GM12878 (cell line): Measurements from ENCODE around the gene USH1C. TPM values are rescaled to one million over a fixed set of nuclear protein-coding genes. Genes with fewer than 3 reads are reported as not detected.

Experiments used
- ATAC-seq: fragments of 200-7000 bp; cut with Tn5 transposase; 3 replicates; pipeline ENCODE4 v1.9.1; 2020; ENCODE audit warnings: mild to moderate bottlenecking, moderate library complexity
- BruUV-seq: library from RNA; stranded (reverse); fragments of 400-500 nt; replicated peaks from 2 replicates; lab custom pipeline; 2021; lab: Mats Ljungman, UMichigan
- CTCF ChIA-PET: fragments of 300-600 bp; sonication (Branson Sonifier 250); formaldehyde crosslinking; extraction: SDS; loops from one replicate; lab custom pipeline; 2021; ENCODE audit warnings: inconsistent platforms; lab: Yijun Ruan, JAX
- POLR2A ChIA-PET: fragments of 350-600 bp; formaldehyde crosslinking; extraction: SDS; loops from one replicate; lab custom pipeline; 2021; ENCODE audit warnings: inconsistent platforms; lab: Charles Lee
- RAD21 ChIA-PET: fragments of 300-600 bp; sonication (Branson Sonifier 250); formaldehyde crosslinking; loops from one replicate; lab custom pipeline; 2023; ENCODE audit warnings: antibody characterized with exemption; ENCODE audit not compliant: unreplicated experiment; lab: Charles Lee
- SMC1A ChIA-PET: fragments of 300-600 bp; sonication (Branson Sonifier 250); formaldehyde crosslinking; loops from one replicate; lab custom pipeline; 2023; ENCODE audit not compliant: unreplicated experiment, uncharacterized antibody; lab: Charles Lee
- DNase-seq: peaks from one replicate; pipeline ENCODE4 v3.0.0-alpha.2; 2011; ENCODE audit warnings: low read depth, low spot score
- FAIRE-seq: peaks from 3 replicates; lab custom pipeline; 2011; peaks lifted over from hg19 to GRCh38; lab: Jason Lieb, UNC
- H2AFZ ChIP-seq: 2 replicates; pipeline ENCODE4 v1.6.0; 2011; ENCODE audit warnings: low read depth, low read length, control low read depth; ENCODE audit not compliant: control insufficient read depth
- H3K27ac ChIP-seq: 2 replicates; pipeline ENCODE4 v1.5.1; 2011; ENCODE audit warnings: control low read depth; ENCODE audit not compliant: control insufficient read depth, insufficient read depth
- H3K27me3 ChIP-seq, 2 experiments: replicated peaks in 1 of 2; 2 replicates each; pipeline versions ENCODE4 v1.6.0 to v1.6.1; 2011; ENCODE audit warnings: low read length in 1 of 2; ENCODE audit not compliant: control insufficient read depth in 2 of 2, insufficient read depth in 2 of 2
- H3K36me3 ChIP-seq, 2 experiments: 2 replicates each; pipeline ENCODE4 v1.5.1; 2011; ENCODE audit warnings: low read length in 1 of 2; ENCODE audit not compliant: control insufficient read depth in 2 of 2, insufficient read depth in 2 of 2
- H3K4me1 ChIP-seq: 2 replicates; pipeline ENCODE4 v1.6.1; 2011; ENCODE audit warnings: mild to moderate bottlenecking, low read length, moderate library complexity, mixed read lengths; ENCODE audit not compliant: control insufficient read depth, insufficient read depth
- H3K4me2 ChIP-seq: 2 replicates; pipeline ENCODE4 v1.6.0; 2011; ENCODE audit warnings: control low read depth; ENCODE audit not compliant: control insufficient read depth, insufficient read depth
- H3K4me3 ChIP-seq: fragments of 200-600 bp; sonication (generic); 2 replicates; pipeline ENCODE4 v1.5.1; 2016
- H3K79me2 ChIP-seq: 2 replicates; pipeline ENCODE4 v1.6.0; 2011; ENCODE audit warnings: low read length; ENCODE audit not compliant: control insufficient read depth, insufficient read depth
- H3K9ac ChIP-seq: 2 replicates; pipeline ENCODE4 v1.8.0; 2011; ENCODE audit warnings: low read length, control low read depth, mixed read lengths; ENCODE audit not compliant: control insufficient read depth, insufficient read depth
- H3K9me3 ChIP-seq: replicated peaks from 3 replicates; pipeline ENCODE4 v1.5.1; 2011; ENCODE audit warnings: mild to moderate bottlenecking, low read length; ENCODE audit not compliant: control insufficient read depth, insufficient read depth
- H4K20me1 ChIP-seq: 2 replicates; pipeline ENCODE4 v1.6.0; 2011; ENCODE audit not compliant: control insufficient read depth, insufficient read depth
- ASH2L ChIP-seq: fragments of 300-600, 200-600 bp; sonication (generic); IDR thresholded peaks from 2 replicates; pipeline ENCODE4 v1.6.1; 2017; ENCODE audit warnings: low read depth, mild to moderate bottlenecking, borderline replicate concordance
- CHD1 ChIP-seq: IDR thresholded peaks from 2 replicates; pipeline ENCODE4 v1.6.1; 2012; ENCODE audit warnings: low read depth, low read length, improper control_type of control experiment
- CREM ChIP-seq: IDR thresholded peaks from 2 replicates; pipeline ENCODE4 v1.6.1; 2014; ENCODE audit warnings: antibody characterized with exemption, low read depth
- E2F4 ChIP-seq: IDR thresholded peaks from 2 replicates; pipeline ENCODE4 v1.6.1; 2012; ENCODE audit warnings: low read depth, low read length, improper control_type of control experiment
- NR2C1 ChIP-seq: fragments of 450-650 bp; IDR thresholded peaks from 2 replicates; pipeline ENCODE4 v1.6.1; 2017; ENCODE audit warnings: antibody characterized with exemption, mild to moderate bottlenecking, moderate library complexity
- PBX3 ChIP-seq: IDR thresholded peaks from 2 replicates; pipeline ENCODE4 v1.6.1; 2011; ENCODE audit warnings: mild to moderate bottlenecking, low read depth, low read length, moderate library complexity; ENCODE audit not compliant: insufficient replicate concordance
- POLR2A ChIP-seq: IDR thresholded peaks from 2 replicates; pipeline ENCODE4 v1.6.1; 2011; ENCODE audit warnings: low read depth, mild to moderate bottlenecking, low read length
- SIN3A ChIP-seq: IDR thresholded peaks from 2 replicates; pipeline ENCODE4 v1.6.1; 2012; ENCODE audit warnings: low read depth, low read length, improper control_type of control experiment
- SPI1 ChIP-seq: IDR thresholded peaks from 2 replicates; pipeline ENCODE4 v1.6.1; 2011; ENCODE audit warnings: low read depth, mild to moderate bottlenecking, low read length, moderate library complexity, borderline replicate concordance; ENCODE audit not compliant: insufficient read depth
- SREBF2 ChIP-seq: IDR thresholded peaks from 2 replicates; pipeline ENCODE4 v1.6.1; 2012; ENCODE audit warnings: mild to moderate bottlenecking, low read length
- TCF12 ChIP-seq: IDR thresholded peaks from 2 replicates; pipeline ENCODE4 v1.6.1; 2011; ENCODE audit warnings: low read depth, mild to moderate bottlenecking, low read length
- USF1 ChIP-seq: IDR thresholded peaks from 2 replicates; pipeline ENCODE4 v1.6.1; 2011; ENCODE audit warnings: borderline replicate concordance, low read depth, mild to moderate bottlenecking, moderate library complexity, mixed read lengths, low read length; ENCODE audit not compliant: insufficient read depth; ENCODE audit errors: extremely low read length
- WRNIP1 ChIP-seq: IDR thresholded peaks from 2 replicates; pipeline ENCODE4 v1.6.1; 2011; ENCODE audit warnings: low read depth, low read length, improper control_type of control experiment, borderline replicate concordance
- ZBED1 ChIP-seq: IDR thresholded peaks from 2 replicates; pipeline ENCODE4 v1.6.1; 2016; ENCODE audit warnings: borderline replicate concordance
- WGBS: methylation state at CpG from one replicate; pipeline ENCODE4 v1.1.6; 2016; ENCODE audit warnings: low lambda C conversion rate; ENCODE audit not compliant: insufficient replicate concordance, insufficient coverage; ENCODE audit errors: missing lambda C conversion rate; 5-methylcytosine and 5-hydroxymethylcytosine counted together
- in situ Hi-C: fragments of 300-500 bp; cut with MboI; formaldehyde crosslinking; loops from 9 replicates; pipeline ENCODE4 v1.14.3; 2018; ENCODE audit warnings: mixed read lengths
- intact Hi-C: fragments of 100-400 bp; cut with micrococcal nuclease; formaldehyde crosslinking; loops from one replicate; pipeline ENCODE4 v1.14.2; 2022; ENCODE audit not compliant: unreplicated experiment
- polyA plus RNA-seq, 11 experiments: library from polyadenylated mRNA; depleted of rRNA in 4 of 11; unstranded in 6 of 11; stranded (reverse) in 5 of 11; fragments of >200 nt; fragmentation: Nextera tagmentation in 4 of 11; fragmentation: Illumina TruSeq in 1 of 11; extraction: Ambion mirVana in 4 of 11; extraction: Trizol in 1 of 11; gene quantifications; 1 replicate in 1 of 11; 2 replicates in 10 of 11; pipeline versions ENCODE4 v1.2.1 to v1.2.3, GENCODE V29; 2011 to 2016; ENCODE audit warnings: inconsistent platforms in 2 of 11, missing spikeins in 2 of 11, low read depth in 1 of 11
- total RNA-seq, 4 experiments: library from RNA; depleted of rRNA in 3 of 4; stranded (reverse); fragments of >200 nt in 3 of 4; fragmentation: Illumina TruSeq in 1 of 4; extraction: Trizol in 1 of 4; gene quantifications; 2 replicates each; pipeline versions ENCODE4 v1.2.1 to v1.2.3, GENCODE V29; 2013 to 2021

Gene USH1C
- total and polyA plus RNA-seq, 10 of the 15 experiments (the other 5 are each of a cell fraction or from before 2014, with no cell fraction given), result not detected

- Histone ChIP-seq H4K20me1 (no peaks in the 10 kb centered on the region), H3K79me2 (no peaks in the 10 kb centered on the region), H3K4me2 (no peak overlapping the region), H3K27ac (no peak overlapping the region), H3K27me3 (peaks cover 0 to 2% of the 10 kb centered on the region in 2 experiments; a peak in 1 of 4 replicates), H3K9me3 (no peaks in the 10 kb centered on the region), H3K4me3 (no peak overlapping the region), H3K36me3 (no peaks in the 10 kb centered on the region), H3K9ac (no peak overlapping the region), H2AFZ (no peak overlapping the region), H3K4me1 (no peaks in the 10 kb centered on the region)
- FAIRE-seq, result no peak
- RAD21 ChIA-PET, result no interaction called here
- POLR2A ChIA-PET, result no interaction called here
- DNase-seq, result no peak
- intact Hi-C loops, result no loop called here
- no TSS peak for BruUV-seq
- WGBS, result 37% methylated on average over 11 of the region's 11 CpGs
- no peak for ATAC-seq
- CTCF ChIA-PET, result no interaction called here
- TF ChIP-seq E2F4 (no peak), ASH2L (no peak)
- in situ Hi-C loops, result no loop called here
- SMC1A ChIA-PET, result no interaction called here
These were observed 34.1 kb upstream of the USH1C start for GRCh38 chr11:17578296-17578695.

- DNase-seq, result no peak
- Histone ChIP-seq H3K79me2 (no peaks in the 10 kb centered on the region), H3K4me1 (no peaks in the 10 kb centered on the region), H3K4me2 (no peak overlapping the region), H3K27ac (no peak overlapping the region), H2AFZ (no peak overlapping the region), H3K9me3 (no peaks in the 10 kb centered on the region), H3K27me3 (peaks cover 0 to 2% of the 10 kb centered on the region in 2 experiments; a peak in 1 of 4 replicates), H3K9ac (no peak overlapping the region), H3K4me3 (no peak overlapping the region), H3K36me3 (no peaks in the 10 kb centered on the region), H4K20me1 (no peaks in the 10 kb centered on the region)
- RAD21 ChIA-PET, result no interaction called here
- SMC1A ChIA-PET, result no interaction called here
- in situ Hi-C loops (no loop called here), intact Hi-C loops (no loop called here)
- POLR2A ChIA-PET, result no interaction called here
- BruUV-seq, result no TSS peak
- CTCF ChIA-PET, result interaction anchor here (0.5 kb wide), 1 partner anchor 397 kb away, joined by 3 read pairs; no protein-coding TSS in a partner anchor
- 40% methylated on average over 13 of the region's 16 CpGs for WGBS
- ATAC-seq, result no peak
- no peak for FAIRE-seq
- no peak for TF ChIP-seq SREBF2
- TF ChIP-seq WRNIP1, result no peak
- no peak for TF ChIP-seq CREM
- no peak for TF ChIP-seq USF1
- TF ChIP-seq ZBED1, result no peak
- TF ChIP-seq TCF12, result no peak
- no peak for TF ChIP-seq SPI1
- no peak for TF ChIP-seq PBX3
- no peak for TF ChIP-seq SIN3A
- no peak for TF ChIP-seq CHD1
- no peak for TF ChIP-seq POLR2A
- TF ChIP-seq NR2C1, result no peak
These were observed 31.5 kb upstream of the USH1C start for GRCh38 chr11:17575431-17576425.
